Glutamatergic neuron (in vitro differentiated cells): ENCODE data around the gene SHOX. TPM values are rescaled to one million over a fixed set of nuclear protein-coding genes. Genes with fewer than 3 reads are reported as not detected.
A peak's percentile ranks its signal among the peaks of the same experiment; 100 is the strongest.
"Not testable (repeated sequence)": the region's sequence is repeated elsewhere in the genome, so short reads cannot be mapped to it uniquely, and the experiment has no call there.

Experiments used
- DNase-seq: peaks from one replicate; pipeline ENCODE4 v3.0.0; 2022
- H3K27ac Mint-ChIP-seq: one replicate; pipeline ENCODE4 v1.8.0; 2020; ENCODE audit warnings: mild to moderate bottlenecking, mixed read lengths, inconsistent platforms; ENCODE audit not compliant: unreplicated experiment
- H3K27me3 Mint-ChIP-seq: one replicate; pipeline ENCODE4 v1.8.0; 2020; ENCODE audit warnings: mild to moderate bottlenecking, moderate library complexity, mixed read lengths, inconsistent platforms; ENCODE audit not compliant: unreplicated experiment
- H3K36me3 Mint-ChIP-seq: one replicate; pipeline ENCODE4 v1.8.0; 2020; ENCODE audit warnings: mild to moderate bottlenecking, mixed read lengths, inconsistent platforms; ENCODE audit not compliant: unreplicated experiment
- H3K4me1 Mint-ChIP-seq: one replicate; pipeline ENCODE4 v1.8.0; 2020; ENCODE audit warnings: mild to moderate bottlenecking, low read depth, mixed read lengths, inconsistent platforms; ENCODE audit not compliant: unreplicated experiment
- H3K4me3 Mint-ChIP-seq: one replicate; pipeline ENCODE4 v1.8.0; 2020; ENCODE audit warnings: mild to moderate bottlenecking, mixed read lengths, inconsistent platforms; ENCODE audit not compliant: unreplicated experiment
- H3K9me3 Mint-ChIP-seq: one replicate; pipeline ENCODE4 v1.8.0; 2020; ENCODE audit warnings: mild to moderate bottlenecking, moderate library complexity, mixed read lengths, inconsistent platforms; ENCODE audit not compliant: unreplicated experiment
- CTCF ChIP-seq: fragments of 200-600 bp; sonication (generic); IDR thresholded peaks from one replicate; pipeline ENCODE4 v1.5.0; 2021; ENCODE audit not compliant: partially characterized antibody, unreplicated experiment
- total RNA-seq: library from RNA; stranded (reverse); fragmentation: NEBNext Ultra II Directional; extraction: Animal tissue kit (Norgen Biotek cat#: 25700); gene quantifications from one replicate; pipeline ENCODE4 v1.2.1, GENCODE V29; 2021; ENCODE audit not compliant: unreplicated experiment

SHOX gene
- total RNA-seq, 1 donor from 2014 or later: 0.22 TPM

- no peak overlapping the region for H3K27ac Mint-ChIP-seq
- H3K4me1 Mint-ChIP-seq: peaks cover 30% of the 10 kb centered on the region
- H3K36me3 Mint-ChIP-seq: peaks cover 12% of the 10 kb centered on the region
- peaks cover 52% of the 10 kb centered on the region for H3K27me3 Mint-ChIP-seq
- peak overlapping the region; percentile 39 for H3K4me3 Mint-ChIP-seq
- no peak for TF ChIP-seq CTCF
- peak; percentile 54 for DNase-seq
- peaks cover 26% of the 10 kb centered on the region for H3K9me3 Mint-ChIP-seq
Measured at GRCh38 chrX:623599-624315, 6.8 kb upstream of the SHOX start.

GRCh38 chrX:625137-625691 is 5.4 kb upstream of the SHOX start:
- Mint-ChIP-seq H3K36me3 (peaks cover 12% of the 10 kb centered on the region), H3K4me3 (peak overlapping the region; percentile 52), H3K9me3 (peaks cover 31% of the 10 kb centered on the region), H3K4me1 (peaks cover 33% of the 10 kb centered on the region), H3K27me3 (peaks cover 57% of the 10 kb centered on the region), H3K27ac (no peak overlapping the region)
- no peak for DNase-seq
- no peak for TF ChIP-seq CTCF

GRCh38 chrX:626047-626446 is 4.5 kb upstream of the SHOX start:
- H3K4me3 Mint-ChIP-seq, H3K27ac Mint-ChIP-seq, DNase-seq: not testable (repeated sequence)
- H3K27me3 Mint-ChIP-seq: peaks cover 56% of the 10 kb centered on the region
- H3K36me3 Mint-ChIP-seq: peaks cover 12% of the 10 kb centered on the region
- peaks cover 23% of the 10 kb centered on the region for H3K9me3 Mint-ChIP-seq
- H3K4me1 Mint-ChIP-seq: peaks cover 26% of the 10 kb centered on the region

- Mint-ChIP-seq H3K27ac (no peak overlapping the region), H3K4me3 (peak overlapping the region; percentile 11), H3K36me3 (peaks cover 11% of the 10 kb centered on the region), H3K27me3 (peaks cover 59% of the 10 kb centered on the region), H3K9me3 (peaks cover 25% of the 10 kb centered on the region), H3K4me1 (peaks cover 22% of the 10 kb centered on the region)
- no peak for DNase-seq
- no peak for TF ChIP-seq CTCF
Measured at GRCh38 chrX:626745-627509, 3.7 kb upstream of the SHOX start.

- DNase-seq: no peak
- peaks cover 57% of the 10 kb centered on the region for H3K27me3 Mint-ChIP-seq
Measured at GRCh38 chrX:627510-627981, 3.0 kb upstream of the SHOX start.

More at GRCh38 chrX:627510-627981, 3.0 kb upstream of the SHOX start:
- H3K4me1 Mint-ChIP-seq: peaks cover 20% of the 10 kb centered on the region
- H3K36me3 Mint-ChIP-seq: peaks cover 7% of the 10 kb centered on the region
- TF ChIP-seq CTCF: no peak
- H3K4me3 Mint-ChIP-seq: peak overlapping the region; percentile 11
- peaks cover 23% of the 10 kb centered on the region for H3K9me3 Mint-ChIP-seq
- H3K27ac Mint-ChIP-seq: no peak overlapping the region
